Stimulated activated CD4-positive, alpha-beta T cell treated with anti-CD3 and anti-CD28 coated beads, TNF-alpha, amount 100 ng/mL, for 48 hours (primary cell): ENCODE data around the gene OR6B1.
"Not testable (repeated sequence)": the region's sequence is repeated elsewhere in the genome, so short reads cannot be mapped to it uniquely, and the experiment has no call there.

ENCODE experiments used
- DNase-seq, 3 donors: peaks; one replicate each; pipeline ENCODE4 v3.0.0-alpha.2; 2020; ENCODE audit warnings: low read depth in 3 of 3

OR6B1 gene

DNA sequence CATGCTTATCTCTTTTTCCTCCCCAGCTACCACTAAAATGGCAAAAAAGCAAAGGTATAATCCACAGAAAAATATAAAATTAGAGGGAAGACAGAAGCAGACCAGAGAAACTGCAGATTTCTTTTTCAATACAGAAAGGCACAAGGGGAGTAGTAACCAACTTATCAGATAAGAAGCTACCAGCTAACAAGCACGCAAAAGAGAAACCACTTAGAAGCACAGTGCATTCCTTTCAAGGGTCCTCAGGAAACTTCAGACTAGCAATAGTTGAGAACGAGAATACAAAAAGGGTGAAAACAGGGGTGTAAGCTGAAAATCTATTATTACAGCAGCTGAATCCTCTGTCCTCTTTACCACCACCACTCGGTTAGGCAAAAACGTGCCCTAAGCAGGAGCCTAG, 38.8 kb downstream of the OR6B1 start:
- DNase-seq = no peak

DNA sequence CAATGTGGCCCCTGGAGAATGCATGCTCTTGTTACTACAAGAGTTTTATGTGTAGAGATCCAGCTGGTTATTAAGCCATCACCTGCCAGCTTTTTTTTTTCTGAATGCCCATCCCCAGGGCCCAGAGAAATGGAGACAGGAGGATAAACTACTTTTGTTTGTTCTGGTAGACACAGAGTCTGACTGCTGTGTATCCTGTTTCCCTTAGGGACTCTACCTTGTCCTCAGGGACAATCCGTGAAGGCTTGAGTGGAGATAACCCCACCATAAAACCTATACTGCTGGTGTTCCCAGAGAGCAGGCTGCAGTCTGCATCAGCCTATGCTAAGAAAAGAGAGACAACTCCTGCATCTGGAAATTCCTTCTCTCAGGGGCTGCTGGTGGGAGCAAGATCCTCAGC, 48.5 kb downstream of the OR6B1 start, which contains the start of gene OR2A5:
TSS of gene OR2A5 (plus strand) at position 301 of the 400 bp plus-strand sequence. CDS start 1,454 bp downstream, outside the sequence.
- DNase-seq = no peak

DNA sequence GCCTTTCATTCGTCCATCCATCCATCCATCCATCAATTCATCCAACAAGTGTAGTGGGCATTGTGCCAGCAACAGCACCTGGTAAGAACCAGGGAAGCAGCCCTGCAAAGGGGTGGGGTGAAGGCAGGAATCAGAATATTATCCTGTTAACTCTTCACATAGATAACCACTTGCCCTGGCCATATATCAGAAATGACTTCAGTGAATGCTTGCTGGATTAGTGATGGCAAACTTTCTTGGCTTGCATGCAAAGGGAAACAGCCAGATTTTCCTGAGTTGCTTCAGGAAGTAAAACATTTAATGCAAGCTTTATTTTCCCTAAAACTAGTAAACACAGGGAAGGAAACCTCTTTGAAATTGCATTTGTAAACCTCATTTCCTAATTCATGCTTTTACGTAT, 49.4 kb downstream of the OR6B1 start:
- no peak for DNase-seq

DNA sequence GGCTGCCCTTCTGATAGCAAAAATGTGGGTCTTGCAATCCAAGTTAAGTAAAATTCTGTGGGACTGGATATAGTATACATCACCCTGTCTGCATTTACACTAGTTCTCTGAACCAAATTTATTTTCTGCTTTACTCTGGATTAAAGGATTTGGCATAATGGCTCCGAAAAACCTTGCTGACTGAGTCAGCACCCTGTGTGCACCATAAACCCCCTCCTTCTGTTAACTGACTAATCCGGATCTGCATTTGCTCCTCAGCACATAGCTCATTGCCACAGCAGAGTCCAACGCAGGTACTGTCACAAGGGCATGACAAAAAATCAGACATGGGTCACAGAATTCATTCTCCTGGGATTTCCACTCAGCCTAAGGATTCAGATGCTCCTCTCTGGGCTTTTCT, 50.0 kb downstream of the OR6B1 start:
- no peak for DNase-seq

DNA sequence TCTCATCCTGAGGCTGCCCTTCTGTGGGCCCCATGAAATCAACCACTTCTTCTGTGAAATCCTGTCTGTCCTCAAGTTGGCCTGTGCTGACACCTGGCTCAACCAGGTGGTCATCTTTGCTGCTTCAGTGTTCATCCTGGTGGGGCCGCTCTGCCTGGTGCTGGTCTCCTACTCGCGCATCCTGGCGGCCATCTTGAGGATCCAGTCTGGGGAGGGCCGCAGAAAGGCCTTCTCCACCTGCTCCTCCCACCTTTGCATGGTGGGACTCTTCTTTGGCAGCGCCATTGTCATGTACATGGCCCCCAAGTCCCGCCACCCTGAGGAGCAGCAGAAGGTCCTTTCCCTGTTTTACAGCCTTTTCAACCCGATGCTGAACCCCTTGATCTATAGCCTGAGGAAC, 50.8 kb downstream of the OR6B1 start:
- DNase-seq = not testable (repeated sequence)

DNA sequence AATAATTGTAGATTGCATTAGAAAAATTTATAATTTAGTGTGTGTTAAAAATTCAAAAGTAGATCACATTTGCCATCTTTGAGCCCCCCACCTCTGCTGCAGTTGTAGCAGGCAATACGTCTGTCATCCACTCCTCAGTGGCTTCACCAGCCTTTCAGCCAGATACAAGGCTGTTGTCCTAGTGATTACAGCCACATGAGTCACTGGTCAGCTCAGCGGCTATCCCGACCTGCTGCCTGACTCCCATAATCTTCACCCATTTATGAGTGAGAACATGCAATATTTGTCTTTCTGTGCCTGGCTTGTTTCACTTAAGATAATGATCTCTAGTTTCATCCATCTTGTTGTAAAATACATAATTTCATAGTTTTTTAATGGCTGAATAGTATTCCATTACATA, 57.8 kb downstream of the OR6B1 start:
- DNase-seq = no peak
